Glomerular endothelial cell (primary cell): ENCODE measurements around the gene GALNT18. TPM values are rescaled to one million over a fixed set of nuclear protein-coding genes. Genes with fewer than 3 reads are reported as not detected.
A peak's percentile ranks its signal among the peaks of the same experiment; 100 is the strongest.
"Not testable (repeated sequence)": the region's sequence is repeated elsewhere in the genome, so short reads cannot be mapped to it uniquely, and the experiment has no call there.

ENCODE experiments used
- DNase-seq: peaks from one replicate; pipeline ENCODE4 v3.0.0-alpha.2; 2011; ENCODE audit warnings: low read depth, low spot score; ENCODE audit errors: extremely low read depth
- total RNA-seq: library from RNA; depleted of rRNA; stranded (reverse); fragments of >200 nt; gene quantifications from 2 replicates; pipeline ENCODE4 v1.2.3, GENCODE V29; 2015

The GALNT18 gene
- total RNA-seq, 1 donor from 2014 or later, result 101 TPM

DNA sequence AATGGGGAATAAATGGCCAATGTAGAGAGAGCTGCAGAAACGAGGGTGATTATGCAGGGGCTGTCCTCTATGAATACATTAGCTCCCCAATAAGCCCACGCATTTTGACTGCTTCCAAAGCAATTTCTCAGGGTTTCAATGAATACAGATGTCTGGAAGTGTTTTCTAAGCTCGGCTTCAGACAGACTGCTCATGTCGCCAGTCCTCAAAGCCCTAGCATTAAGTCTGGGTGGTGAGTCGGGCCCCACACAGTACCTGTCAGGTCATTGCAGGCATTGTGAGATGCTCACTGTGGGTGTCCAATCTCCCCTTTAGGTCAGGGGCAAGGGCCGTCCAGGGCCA, 250.9 kb downstream of the GALNT18 start:
- no peak for DNase-seq

DNA sequence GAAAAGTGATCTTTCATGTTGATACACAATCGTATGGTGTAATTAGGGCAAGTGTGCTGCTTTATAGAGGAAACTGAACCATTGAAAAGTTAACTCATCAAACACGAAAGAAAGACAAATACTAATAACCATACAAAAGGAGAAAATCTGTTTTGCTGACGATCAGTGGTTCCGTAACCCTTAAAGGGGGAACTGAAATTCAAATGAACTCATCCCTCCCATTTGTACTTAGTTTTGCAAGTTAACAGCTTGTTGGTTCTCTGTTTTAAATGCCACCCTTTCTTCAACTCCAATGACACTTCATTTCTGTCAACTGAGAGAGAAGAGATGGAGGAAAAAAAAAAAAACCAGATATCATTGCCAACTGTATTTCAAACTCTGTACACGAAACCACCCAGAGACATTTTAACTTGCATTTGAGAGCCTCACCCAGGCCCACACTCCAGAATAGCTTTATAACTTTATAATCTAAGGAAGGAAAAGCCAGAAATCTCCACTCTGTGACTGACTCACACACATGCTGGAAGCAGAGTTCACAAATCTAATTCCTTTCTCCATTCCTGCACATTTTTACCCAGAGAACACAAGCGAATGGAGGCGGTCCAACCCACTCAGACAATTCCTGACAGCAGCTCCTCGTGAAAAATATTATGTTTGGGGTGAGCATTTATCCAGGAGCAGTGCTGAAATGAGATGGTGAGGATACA, 251.4 kb downstream of the GALNT18 start:
- DNase-seq, result no peak

DNA sequence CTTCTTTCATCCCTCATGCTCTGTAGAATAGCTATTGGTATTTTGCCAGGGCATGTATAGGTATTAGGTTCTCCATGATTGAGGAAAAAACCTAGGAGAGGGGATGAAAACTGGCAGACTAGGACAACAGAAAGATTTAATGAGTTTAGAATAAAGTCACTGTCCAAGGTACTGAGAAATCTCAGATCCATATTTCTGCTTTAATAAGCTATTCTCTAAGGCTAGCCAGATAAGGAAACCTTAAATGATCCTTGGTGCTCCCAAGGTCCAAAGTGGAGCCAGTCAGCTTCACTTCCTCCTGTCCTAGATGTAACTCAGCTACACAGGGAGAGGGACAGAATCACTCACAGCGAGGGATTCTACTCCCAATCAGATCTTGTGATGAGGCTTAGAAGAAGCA, 255.0 kb downstream of the GALNT18 start:
- DNase-seq, result no peak

- no peak for DNase-seq
Observed at GRCh38 chr11:11363674-11364073, 258.1 kb downstream of the GALNT18 start.

DNA sequence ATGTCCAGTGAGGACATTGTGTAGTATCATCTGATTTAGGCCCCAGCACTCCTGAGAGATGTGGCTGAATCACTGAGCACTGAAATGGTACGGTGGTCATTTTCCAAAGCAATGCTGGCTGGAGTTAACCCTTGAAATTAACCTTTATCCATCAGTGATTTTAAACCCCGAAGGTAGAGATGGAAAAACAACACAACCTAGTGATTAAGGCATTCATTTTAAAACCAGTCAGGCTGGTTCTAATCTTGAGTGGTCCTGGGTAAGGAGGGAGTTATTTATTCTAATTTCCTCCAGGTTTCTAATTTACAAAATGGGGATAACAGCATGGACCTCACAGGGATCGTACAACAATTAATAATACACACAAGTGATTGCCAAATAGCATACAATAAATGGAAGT, 262.2 kb downstream of the GALNT18 start:
- DNase-seq, result no peak

- DNase-seq, result no peak
Observed at GRCh38 chr11:11356842-11357241, 265.0 kb downstream of the GALNT18 start.

DNA sequence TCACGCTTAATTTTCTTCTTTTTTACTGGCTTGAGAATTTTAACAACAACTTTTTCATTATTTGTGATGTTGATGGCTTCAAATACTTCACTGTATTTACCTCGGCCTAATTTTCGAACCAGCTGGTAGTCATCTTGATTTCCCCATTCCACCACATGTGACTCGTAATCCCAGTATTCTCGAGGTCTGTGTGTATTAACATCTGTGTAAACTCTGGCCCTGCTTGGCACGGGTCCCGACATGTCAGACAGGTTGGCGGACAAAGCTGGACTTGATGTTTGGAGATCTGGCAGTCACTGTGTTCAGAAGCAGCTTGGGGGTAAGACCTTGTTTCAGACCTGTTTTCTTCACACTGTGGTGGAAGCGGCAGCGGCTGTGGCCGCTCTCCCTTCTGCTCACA, 268.9 kb downstream of the GALNT18 start, which contains the start of gene CSNK2A3:
TSS of gene CSNK2A3 (minus strand) at position 373 of the 400 bp plus-strand sequence. CDS start at position 242, 131 bp downstream.
- DNase-seq, result not testable (repeated sequence)

DNA sequence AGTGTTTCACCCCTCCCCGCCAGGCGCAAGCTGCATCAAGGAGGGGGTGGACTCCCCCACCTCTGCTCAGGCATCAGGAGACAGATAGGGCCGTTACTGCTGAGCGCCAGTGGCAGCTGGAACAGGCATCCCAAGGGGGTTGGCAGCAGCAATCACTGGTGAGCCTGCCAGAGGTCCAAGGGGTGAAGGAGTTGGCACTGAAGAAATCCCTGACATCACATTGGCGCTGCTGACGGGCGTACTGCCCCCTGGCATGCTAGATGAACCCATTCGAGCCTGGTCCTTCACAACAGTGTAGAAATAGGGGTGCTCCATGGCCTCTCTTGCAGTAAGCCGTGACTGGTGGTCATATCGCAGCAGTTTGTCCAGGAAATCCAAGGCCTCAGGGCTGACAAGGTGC, 270.0 kb downstream of the GALNT18 start:
- DNase-seq, result not testable (repeated sequence)

GRCh38 chr11:11351042-11351586, 270.7 kb downstream of the GALNT18 start:
- DNase-seq, result no peak

GRCh38 chr11:11349870-11350337, 271.9 kb downstream of the GALNT18 start:
- DNase-seq, result peak; percentile 45

DNA sequence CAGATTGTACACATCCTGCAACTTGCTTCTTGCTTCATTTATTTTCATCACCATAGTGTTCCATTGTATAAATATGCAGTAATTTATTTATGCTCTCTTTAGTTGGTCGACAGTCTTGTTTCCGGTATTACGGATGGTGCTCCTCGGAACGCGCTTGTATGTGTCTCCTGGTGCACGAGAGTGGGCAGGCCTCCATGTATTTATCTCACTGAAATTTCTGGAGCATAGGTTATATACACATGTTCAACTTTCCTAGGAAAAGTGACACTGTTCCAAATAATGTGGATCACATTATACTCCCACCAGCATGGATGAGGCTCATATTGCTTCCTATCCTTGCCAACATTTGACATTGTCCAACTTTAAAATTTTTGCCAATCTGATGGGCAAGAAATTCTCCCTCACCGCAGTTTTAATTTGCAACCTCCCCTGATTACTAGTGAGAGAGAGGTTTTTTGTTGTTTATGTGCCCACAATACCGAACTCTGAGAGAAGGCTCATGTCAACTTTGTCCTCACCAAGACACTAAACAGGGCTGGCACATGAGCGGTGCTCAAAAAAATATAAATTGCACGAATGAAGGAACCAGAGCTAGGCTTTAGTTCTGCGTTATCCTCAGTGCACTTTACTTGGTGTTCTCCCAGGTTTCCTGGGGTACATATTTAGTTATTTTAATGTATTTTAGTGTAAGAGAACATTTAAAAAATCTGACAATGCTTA, 272.5 kb downstream of the GALNT18 start:
- DNase-seq, result no peak

DNA sequence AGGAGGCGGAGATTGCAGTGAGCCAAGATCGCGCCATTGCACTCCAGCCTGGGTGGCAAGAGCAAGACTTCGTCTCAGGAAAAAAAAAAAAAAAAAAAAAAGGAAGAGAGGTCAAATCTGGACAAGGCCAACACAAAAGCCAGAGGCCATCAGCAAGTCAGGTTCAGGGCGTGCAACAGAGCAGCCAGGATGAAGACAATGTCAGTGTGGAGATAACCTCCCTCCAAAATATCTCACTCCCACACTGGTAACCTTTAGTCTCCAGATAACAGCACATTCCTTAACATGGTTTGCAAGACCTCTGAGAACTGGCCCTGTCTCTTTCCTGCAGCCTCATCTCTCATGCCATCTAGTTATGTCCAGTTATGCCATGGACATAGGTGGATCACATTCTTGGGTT, 273.5 kb downstream of the GALNT18 start:
- no peak for DNase-seq

GRCh38 chr11:11347592-11347991, 274.2 kb downstream of the GALNT18 start:
- DNase-seq, result no peak

- DNase-seq, result no peak
Observed at GRCh38 chr11:11346303-11346702, 275.5 kb downstream of the GALNT18 start.

- no peak for DNase-seq
Observed at GRCh38 chr11:11345099-11345498, 276.7 kb downstream of the GALNT18 start.

GRCh38 chr11:11344045-11344444, 277.8 kb downstream of the GALNT18 start:
- no peak for DNase-seq

DNA sequence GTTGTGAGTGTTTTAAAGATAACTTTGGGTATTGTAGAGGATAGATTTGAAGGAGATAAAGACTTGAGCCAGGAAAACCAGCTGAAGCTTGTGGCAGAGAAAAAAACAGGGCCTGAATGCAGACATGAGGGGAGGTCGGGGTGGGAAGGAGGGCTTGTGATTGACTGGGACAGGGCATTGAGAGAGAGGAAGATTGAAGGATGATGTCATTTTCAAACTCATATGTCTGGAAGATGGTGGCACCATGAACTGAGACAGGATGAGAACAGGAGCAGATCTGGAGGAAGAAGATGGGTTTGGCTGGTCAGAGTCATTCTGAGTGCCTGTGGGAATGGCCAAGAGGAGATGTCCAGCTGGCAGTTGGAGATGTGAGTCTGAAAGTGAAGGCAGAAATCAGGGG, 283.5 kb downstream of the GALNT18 start:
- DNase-seq, result no peak

DNA sequence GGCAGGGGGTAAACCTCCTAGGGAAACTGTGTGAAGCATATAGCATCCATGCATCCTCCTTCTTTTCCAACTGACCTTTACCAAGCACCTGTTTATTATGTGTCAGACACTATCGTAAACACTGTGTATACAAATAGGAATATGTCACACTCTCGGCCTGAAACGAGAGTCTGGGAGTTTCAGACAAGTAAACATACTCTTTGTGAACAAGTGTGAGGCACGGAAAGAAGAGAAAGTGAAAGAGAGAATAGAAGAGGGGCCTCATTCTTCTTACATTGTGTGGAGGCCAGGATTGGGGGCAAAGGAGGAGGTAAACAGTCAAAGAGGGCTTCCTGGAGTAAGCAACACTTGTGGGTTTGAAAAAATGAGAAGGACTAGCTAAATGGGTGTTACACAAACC, 285.1 kb downstream of the GALNT18 start:
- DNase-seq, result no peak

GRCh38 chr11:11335043-11335442, 286.8 kb downstream of the GALNT18 start:
- no peak for DNase-seq

GRCh38 chr11:11334607-11335006, 287.2 kb downstream of the GALNT18 start:
- no peak for DNase-seq

GRCh38 chr11:11332141-11332710, 289.6 kb downstream of the GALNT18 start:
- no peak for DNase-seq
